RCC 7860 (cell line): ENCODE measurements around the gene IRX5.
A peak's percentile ranks its signal among the peaks of the same experiment; 100 is the strongest.

Experiments
- DNase-seq: peaks from one replicate; pipeline ENCODE4 v3.0.0-alpha.2; 2015; ENCODE audit warnings: low spot score
- FAIRE-seq: peaks from 2 replicates; lab custom pipeline; 2012; peaks lifted over from hg19 to GRCh38; lab: Jason Lieb, UNC

Gene IRX5

DNA sequence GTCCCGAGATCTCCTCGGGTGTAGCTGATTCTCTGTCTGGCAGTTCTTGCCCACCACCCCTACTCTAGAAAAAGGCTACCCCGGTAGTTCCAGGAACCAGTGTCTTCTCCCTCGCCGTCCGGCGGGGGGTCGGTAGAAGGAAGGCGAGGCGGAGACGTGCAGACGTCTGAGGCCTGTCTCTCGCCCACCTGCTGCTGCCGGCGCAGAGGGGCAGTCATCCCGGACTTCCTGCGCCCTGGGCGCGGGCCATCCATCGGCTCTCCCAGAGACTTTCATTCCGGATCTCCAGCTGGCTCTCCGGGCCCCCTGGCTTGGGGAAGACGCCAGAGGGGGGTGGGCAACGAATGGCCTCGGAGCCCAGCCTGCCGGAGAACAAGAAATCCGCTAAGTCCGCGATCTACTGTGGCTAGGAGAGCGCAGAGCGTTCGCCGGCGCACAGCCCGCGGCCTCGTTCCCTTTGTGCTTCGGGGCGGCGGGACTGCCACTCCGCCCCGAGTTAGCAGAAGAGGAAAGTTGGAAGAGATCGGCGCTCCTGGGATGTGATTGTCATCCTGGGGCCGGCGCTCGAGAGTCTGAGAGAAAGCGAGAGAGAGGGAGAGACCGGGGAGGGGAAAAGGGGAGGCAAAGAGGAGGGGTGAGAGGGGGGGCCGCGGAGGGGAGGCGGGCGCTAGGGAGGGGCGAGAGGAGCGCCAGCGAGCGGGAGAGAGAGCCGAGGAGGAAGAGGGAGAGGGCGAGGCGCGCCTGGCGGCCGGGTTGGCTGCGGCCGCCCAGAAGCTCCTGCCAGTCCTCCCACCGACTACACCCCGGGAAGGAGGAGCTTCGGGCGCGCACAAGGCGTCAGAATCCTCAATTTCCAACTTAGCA lies at the start of gene IRX5:
TSS of gene IRX5 (plus strand) at position 861 of the 864 bp plus-strand sequence. CDS start 334 bp downstream, outside the sequence.
- FAIRE-seq (peak; percentile 81), DNase-seq (peak; percentile 91)

DNA sequence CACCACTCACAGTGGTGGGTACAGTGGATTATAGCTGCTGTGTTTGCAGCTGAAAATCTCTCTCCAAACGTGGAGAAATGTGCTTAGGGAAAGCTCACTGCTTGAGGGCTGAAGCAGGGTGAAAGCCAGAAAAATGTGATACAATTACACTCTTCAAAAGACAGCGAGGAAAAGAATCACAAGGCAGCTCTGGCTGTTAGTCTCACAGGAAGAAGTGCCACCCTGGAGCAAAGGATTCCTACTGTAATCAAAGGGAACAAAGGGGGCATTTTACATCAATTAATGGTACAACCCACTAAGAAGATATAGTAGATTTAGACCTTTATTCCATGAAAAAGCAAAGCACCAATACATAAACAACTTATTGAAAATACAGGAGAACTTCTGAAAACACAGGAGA lies 48.1 kb upstream of the IRX5 start:
- FAIRE-seq = no peak
- no peak for DNase-seq

DNA sequence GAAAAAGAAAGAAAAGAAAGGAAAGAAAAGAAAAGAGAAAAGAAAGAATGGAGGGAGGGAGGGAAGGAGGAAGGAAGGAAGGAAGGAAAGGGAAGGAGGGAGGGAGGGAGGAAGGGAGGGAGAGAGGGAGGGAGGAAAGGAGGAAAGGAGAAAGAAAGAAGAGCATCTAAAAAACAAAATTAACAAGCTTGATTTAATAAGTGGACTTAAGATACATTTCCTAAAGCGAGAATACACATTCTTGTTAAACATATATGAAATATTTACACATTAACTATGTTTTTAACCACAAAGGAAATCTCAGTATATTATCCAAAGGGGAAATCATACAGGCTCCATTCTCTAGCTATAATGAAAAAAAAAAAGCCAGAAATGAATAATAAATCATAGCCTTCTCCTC lies 47.3 kb upstream of the IRX5 start:
- DNase-seq (no peak), FAIRE-seq (no peak)

DNA sequence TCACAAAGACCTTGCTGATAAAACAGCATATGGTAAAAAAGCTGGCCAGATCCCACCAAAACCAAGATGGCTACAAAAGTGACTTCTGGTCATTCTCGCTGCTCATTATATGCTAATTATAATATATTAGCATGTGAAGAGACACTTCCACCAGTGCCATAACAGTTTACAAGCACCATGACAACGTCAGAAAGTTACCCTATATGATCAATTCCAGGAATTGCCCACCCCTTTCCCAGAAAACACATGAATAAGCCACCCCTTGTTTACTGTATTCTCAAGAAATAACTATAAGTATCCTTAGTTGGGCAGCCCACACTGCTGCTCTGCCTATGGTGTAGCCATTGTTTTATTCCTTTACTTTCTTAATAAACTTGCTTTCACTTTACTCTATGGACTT lies 44.6 kb upstream of the IRX5 start:
- no peak for FAIRE-seq
- DNase-seq = no peak

GRCh38 chr16:54890381-54890780 lies 40.3 kb upstream of the IRX5 start:
- DNase-seq (no peak), FAIRE-seq (no peak)

- DNase-seq (no peak), FAIRE-seq (no peak)
Measured at GRCh38 chr16:54891346-54891745, 39.3 kb upstream of the IRX5 start.

DNA sequence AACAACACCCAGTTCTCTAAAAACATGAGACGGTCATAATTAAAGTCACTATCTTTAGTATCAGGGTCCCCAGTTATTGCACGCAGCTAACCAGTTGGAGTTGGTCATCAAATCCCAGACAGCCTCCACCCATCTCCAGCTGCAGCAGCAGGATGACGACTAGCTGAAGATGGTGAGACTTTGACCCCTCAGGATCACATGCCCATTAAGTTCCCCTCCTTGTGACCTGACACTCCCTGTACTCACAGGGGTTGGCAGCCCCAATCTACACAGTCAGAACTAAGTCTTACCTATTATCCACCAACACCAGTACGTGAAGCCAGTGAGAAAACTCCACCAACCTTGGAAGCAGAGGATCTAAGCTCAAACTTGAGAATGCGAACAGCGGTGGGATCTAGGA lies 37.7 kb upstream of the IRX5 start:
- DNase-seq (no peak), FAIRE-seq (no peak)

- FAIRE-seq (no peak), DNase-seq (no peak)
Measured at GRCh38 chr16:54897930-54898329, 32.7 kb upstream of the IRX5 start.

DNA sequence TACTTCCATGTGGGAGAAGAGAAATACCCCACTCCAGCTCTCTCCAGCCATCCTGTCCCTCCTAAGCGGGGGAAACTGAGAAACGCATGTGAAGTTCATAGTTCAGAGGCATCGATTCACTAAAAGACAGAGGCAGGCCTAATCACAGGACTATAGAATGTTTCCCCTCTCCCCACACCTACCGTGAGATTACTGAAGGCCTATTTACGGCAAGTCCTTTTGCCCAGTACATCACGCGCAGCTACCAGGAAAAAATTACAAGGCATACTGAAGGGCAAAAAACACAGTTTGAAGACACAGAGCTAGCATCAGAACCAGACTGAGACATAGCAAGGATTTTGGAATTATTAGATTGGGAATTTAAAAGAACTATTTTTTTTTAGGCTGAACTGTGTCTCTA lies 29.1 kb upstream of the IRX5 start:
- FAIRE-seq (no peak), DNase-seq (no peak)

DNA sequence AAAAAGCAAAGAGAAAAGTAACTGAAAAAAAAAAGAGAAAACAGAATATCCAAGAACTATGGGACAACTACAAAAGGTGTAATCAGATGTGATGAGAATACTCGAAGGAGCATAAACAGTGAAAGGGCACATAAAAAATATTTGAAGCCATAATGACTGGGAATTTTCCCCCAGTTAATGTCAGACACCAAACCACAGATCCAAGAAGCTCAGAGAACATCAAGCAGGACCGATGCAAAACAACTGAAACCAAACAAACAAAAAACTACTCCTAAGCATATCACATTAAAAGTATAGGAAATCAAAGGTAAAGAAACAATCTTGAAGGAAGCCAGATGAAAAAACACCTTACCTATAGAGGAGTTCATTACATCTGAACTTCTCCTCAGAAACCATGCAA lies 27.6 kb upstream of the IRX5 start:
- FAIRE-seq = no peak
- no peak for DNase-seq

DNA sequence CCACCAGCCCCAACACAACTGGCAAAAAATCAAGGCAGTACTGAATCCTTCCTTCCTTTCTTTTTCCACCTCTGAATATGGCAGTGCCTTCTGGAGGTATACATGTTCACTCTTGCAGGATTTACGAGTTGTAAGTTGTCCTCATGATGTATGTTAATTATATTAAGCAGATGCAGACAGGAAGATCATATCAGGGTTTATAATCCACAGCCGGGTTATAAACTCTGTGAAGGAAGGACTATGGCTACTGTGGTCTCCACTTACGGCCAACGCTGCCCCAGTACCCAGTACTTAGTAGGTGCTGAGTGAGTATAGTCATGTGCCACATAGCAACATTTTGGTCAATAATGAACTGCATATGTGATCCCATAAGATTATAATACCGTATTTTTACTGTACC lies 19.6 kb upstream of the IRX5 start:
- DNase-seq = no peak
- FAIRE-seq = no peak

GRCh38 chr16:54912720-54913119 lies 17.9 kb upstream of the IRX5 start:
- FAIRE-seq = no peak

DNA sequence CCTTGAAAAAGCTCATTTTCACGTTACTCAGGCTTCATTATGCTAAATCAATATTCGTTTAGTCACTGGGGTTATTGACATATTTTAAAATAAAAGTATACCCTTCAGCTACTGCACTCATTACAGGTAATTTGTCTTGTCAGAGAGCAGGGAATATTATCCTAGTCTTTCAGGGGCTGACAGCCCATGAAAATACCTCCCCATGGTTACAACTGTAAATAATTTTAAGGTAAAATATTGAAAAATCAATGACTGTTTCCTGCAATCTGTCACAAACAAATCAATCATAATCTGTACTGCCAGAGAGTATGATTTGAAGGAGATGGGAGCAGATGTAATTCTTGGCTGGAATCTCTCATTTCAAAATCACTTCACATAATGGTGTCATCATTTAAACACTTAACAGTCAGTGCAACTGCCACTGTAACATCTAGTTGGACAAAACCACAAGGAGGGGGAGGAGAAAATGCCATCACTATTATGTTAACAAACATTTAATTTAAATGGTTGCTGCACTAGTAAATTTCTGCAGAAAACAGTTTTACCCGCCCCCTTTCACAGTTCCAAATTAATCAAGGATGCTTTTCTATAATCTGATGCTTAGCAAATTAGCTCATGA lies 9.3 kb upstream of the IRX5 start:
- DNase-seq = peak; percentile 17
- peak; percentile 54 for FAIRE-seq

More at GRCh38 chr16:54912720-54913119, 17.9 kb upstream of the IRX5 start:
- no peak for DNase-seq

DNA sequence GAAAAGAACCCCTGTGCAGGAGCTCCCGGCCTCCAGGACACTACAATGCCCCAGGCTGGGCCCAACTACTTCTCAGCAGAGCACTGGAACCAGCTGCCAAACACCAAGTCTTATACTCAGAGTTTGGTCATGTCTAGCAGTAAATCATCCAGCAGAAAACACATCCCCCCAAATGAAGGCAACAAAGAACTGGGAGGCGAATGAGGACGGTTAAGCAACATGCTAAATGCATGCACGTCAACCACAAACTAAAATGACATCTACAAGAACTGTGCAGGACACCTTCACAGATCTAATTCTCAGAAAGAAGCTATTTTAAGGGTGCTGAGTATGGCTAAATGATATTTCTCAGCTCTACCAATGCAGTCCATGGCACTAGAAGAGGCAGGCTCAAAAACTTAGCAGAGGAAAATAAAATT lies 7.6 kb upstream of the IRX5 start:
- FAIRE-seq = no peak

DNA sequence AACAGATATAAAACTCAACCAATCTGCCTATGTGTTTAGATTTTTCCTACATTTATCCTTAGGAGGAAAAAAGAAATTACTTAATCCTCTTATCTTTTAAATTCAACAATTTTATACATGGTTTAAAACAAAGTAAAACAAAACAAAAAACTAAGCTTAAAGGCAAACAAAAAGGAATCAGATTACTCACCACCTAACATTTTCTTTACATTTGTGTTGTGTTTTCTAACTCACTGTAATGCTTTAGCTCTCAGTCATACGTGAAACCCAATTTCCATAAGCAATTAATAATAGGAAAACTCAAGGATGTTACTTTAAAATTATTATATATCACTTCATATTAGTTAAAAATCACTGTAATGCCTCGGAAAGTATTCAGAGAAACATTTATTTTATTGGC lies 6.7 kb upstream of the IRX5 start:
- FAIRE-seq (peak; percentile 55), DNase-seq (no peak)

More for the DNA sequence above, 7.6 kb upstream of the IRX5 start:
- no peak for DNase-seq

DNA sequence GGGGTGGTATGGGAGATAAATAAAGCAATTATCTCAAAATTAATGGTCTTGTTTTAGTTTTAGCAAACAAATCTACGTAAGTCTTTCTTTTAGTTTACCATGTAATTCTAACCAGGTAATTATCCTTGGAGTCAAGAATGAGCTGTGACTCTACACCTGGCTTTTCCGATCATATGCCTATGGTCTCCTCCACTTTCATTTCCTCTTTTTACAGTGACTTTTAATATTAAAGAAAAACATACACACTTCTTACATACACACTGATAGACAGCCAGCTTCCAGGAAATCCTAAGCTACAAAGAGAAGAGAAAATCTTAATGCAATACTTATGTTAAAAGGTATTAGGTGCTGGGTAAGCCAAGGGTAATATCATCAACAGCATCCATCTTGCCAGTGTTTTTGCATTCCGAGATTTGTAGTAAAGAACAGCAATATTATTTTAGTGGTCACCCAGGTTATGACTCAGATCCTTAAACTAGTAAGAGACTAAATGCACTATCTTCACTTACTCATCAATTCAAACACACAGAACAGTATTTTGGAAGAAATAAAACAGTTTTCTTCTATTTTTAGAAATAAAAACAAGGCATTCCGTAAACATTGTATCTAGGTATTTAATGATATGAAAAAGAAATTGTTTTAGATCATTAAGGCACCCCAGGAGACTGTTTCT lies 4.4 kb upstream of the IRX5 start:
- DNase-seq = peak; percentile 60
- peak; percentile 85 for FAIRE-seq

GRCh38 chr16:54927125-54928015 lies 3.3 kb upstream of the IRX5 start:
- FAIRE-seq = no peak
- no peak for DNase-seq

- peak; percentile 24 for DNase-seq
Measured at GRCh38 chr16:54928016-54928356, 2.7 kb upstream of the IRX5 start.

DNA sequence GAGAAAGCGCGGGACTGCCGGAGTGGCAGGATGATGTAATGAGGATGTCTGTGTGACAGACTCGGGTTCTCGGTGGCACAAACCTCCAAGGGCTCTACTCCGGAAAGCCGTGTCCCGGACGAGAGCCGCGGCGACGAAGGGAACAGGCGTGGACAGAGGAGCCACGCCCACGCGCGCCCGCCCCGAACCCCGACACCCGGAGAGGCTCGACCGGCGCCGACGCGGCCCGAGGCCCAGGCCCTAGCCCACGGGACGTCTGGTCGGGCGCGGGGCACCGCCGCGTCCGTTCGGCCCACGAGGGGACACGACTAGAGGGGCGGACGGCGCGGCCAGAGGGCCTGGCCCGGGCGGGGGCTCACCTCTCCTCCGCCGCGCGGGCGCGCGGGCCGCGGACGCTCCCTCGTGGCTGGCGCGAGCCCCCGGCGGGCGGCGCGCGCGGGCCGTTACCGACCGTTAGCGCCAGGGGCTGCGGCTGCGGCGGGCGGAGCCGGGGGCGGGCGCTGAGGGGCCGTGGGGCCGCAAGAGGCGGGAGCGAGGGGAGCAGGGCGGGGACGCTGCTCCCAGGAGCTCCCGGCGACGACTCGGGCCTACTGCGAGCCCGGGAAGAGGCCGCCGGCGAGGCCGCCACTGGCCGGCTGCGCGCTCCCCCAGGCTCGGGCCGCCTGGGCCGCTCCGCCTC lies 2.1 kb upstream of the IRX5 start:
- DNase-seq (peak; percentile 67), FAIRE-seq (no peak)

More at GRCh38 chr16:54928016-54928356, 2.7 kb upstream of the IRX5 start:
- FAIRE-seq = no peak
